Astrocyte (in vitro differentiated cells and primary cell): ENCODE data around the gene RAB11FIP4. TPM values are rescaled to one million over a fixed set of nuclear protein-coding genes. Genes with fewer than 3 reads are reported as not detected.

Experiments
- DNase-seq: peaks from one replicate; pipeline ENCODE4 v3.0.0-alpha.2; 2010; ENCODE audit warnings: low read depth
- FAIRE-seq: peaks from 2 replicates; lab custom pipeline; 2011; peaks lifted over from hg19 to GRCh38; lab: Jason Lieb, UNC
- H2AFZ ChIP-seq: 2 replicates; pipeline ENCODE4 v1.6.0; 2012; ENCODE audit warnings: low read depth, low read length, inconsistent platforms
- H3K27ac ChIP-seq: 2 replicates; pipeline ENCODE4 v1.5.1; 2011; ENCODE audit warnings: low read depth, low read length, inconsistent platforms
- H3K27me3 ChIP-seq: 2 replicates; pipeline ENCODE4 v1.6.0; 2011; ENCODE audit warnings: low read length, inconsistent platforms; ENCODE audit not compliant: insufficient read depth
- H3K36me3 ChIP-seq: 2 replicates; pipeline ENCODE4 v1.5.1; 2011; ENCODE audit warnings: low read length, inconsistent platforms; ENCODE audit not compliant: insufficient read depth
- H3K4me1 ChIP-seq: 2 replicates; pipeline ENCODE4 v1.5.1; 2011; ENCODE audit warnings: low read length, inconsistent platforms; ENCODE audit not compliant: insufficient read depth
- H3K4me2 ChIP-seq: 2 replicates; pipeline ENCODE4 v1.6.0; 2012; ENCODE audit warnings: low read length, inconsistent platforms
- H3K4me3 ChIP-seq: 2 replicates; pipeline ENCODE4 v1.5.1; 2011; ENCODE audit warnings: low read depth, mild to moderate bottlenecking, low read length, inconsistent platforms; ENCODE audit not compliant: insufficient read depth
- H3K79me2 ChIP-seq: 2 replicates; pipeline ENCODE4 v1.6.0; 2012; ENCODE audit warnings: mild to moderate bottlenecking, low read length, inconsistent platforms; ENCODE audit not compliant: insufficient read depth
- H3K9ac ChIP-seq: 2 replicates; pipeline ENCODE4 v1.6.0; 2012; ENCODE audit warnings: mild to moderate bottlenecking, low read length, inconsistent platforms
- H3K9me3 ChIP-seq: 2 replicates; pipeline ENCODE4 v1.5.1; 2012; ENCODE audit warnings: low read depth, mild to moderate bottlenecking, low read length, inconsistent platforms; ENCODE audit not compliant: insufficient read depth
- H4K20me1 ChIP-seq: 2 replicates; pipeline ENCODE4 v1.6.0; 2012; ENCODE audit warnings: low read length, inconsistent platforms; ENCODE audit not compliant: insufficient read depth
- H3K27ac Mint-ChIP-seq: one replicate; pipeline ENCODE4 v1.8.0; 2021; ENCODE audit warnings: mild to moderate bottlenecking, mixed read lengths; ENCODE audit not compliant: unreplicated experiment
- H3K27me3 Mint-ChIP-seq: one replicate; pipeline ENCODE4 v1.8.0; 2021; ENCODE audit warnings: low read depth, mixed read lengths; ENCODE audit not compliant: unreplicated experiment
- H3K36me3 Mint-ChIP-seq: one replicate; pipeline ENCODE4 v1.8.0; 2021; ENCODE audit warnings: low read depth, mixed read lengths; ENCODE audit not compliant: unreplicated experiment
- H3K4me1 Mint-ChIP-seq: one replicate; pipeline ENCODE4 v1.8.0; 2021; ENCODE audit warnings: low read depth, mixed read lengths; ENCODE audit not compliant: unreplicated experiment
- H3K4me3 Mint-ChIP-seq: one replicate; pipeline ENCODE4 v1.8.0; 2021; ENCODE audit warnings: mild to moderate bottlenecking, moderate library complexity, mixed read lengths; ENCODE audit not compliant: unreplicated experiment
- H3K9me3 Mint-ChIP-seq: one replicate; pipeline ENCODE4 v1.8.0; 2021; ENCODE audit warnings: mild to moderate bottlenecking, mixed read lengths; ENCODE audit not compliant: unreplicated experiment
- CTCF ChIP-seq: IDR thresholded peaks from 2 replicates; pipeline ENCODE4 v1.5.1; 2011; ENCODE audit warnings: low read depth, mild to moderate bottlenecking, inconsistent platforms, low read length, moderate library complexity; ENCODE audit not compliant: insufficient read depth
- EZH2 ChIP-seq: IDR thresholded peaks from 2 replicates; pipeline ENCODE4 v1.6.1; 2012; ENCODE audit warnings: mild to moderate bottlenecking, low read length, inconsistent platforms; ENCODE audit not compliant: insufficient read depth
- total RNA-seq: library from RNA; stranded (reverse); gene quantifications from 2 replicates; pipeline ENCODE4 v1.2.1, GENCODE V29; 2021

The RAB11FIP4 gene
- total RNA-seq, 1 donor from 2014 or later = 4.4 TPM

GRCh38 chr17:31462261-31462660 lies 70.8 kb downstream of the RAB11FIP4 start:
- Histone ChIP-seq H2AFZ (no peak overlapping the region), H3K9ac (no peak overlapping the region), H3K79me2 (no peaks in the 10 kb centered on the region), H3K9me3 (no peaks in the 10 kb centered on the region), H4K20me1 (no peaks in the 10 kb centered on the region), H3K4me3 (no peak overlapping the region), H3K4me1 (no peaks in the 10 kb centered on the region), H3K4me2 (no peak overlapping the region), H3K27me3 (peaks cover 3% of the 10 kb centered on the region), H3K27ac (no peak overlapping the region), H3K36me3 (no peaks in the 10 kb centered on the region)
- H3K27me3 Mint-ChIP-seq = peaks cover 44% of the 10 kb centered on the region
- no peak for DNase-seq
- TF ChIP-seq CTCF (no peak), EZH2 (no peak)
- H3K27ac Mint-ChIP-seq = no peak overlapping the region
- no peaks in the 10 kb centered on the region for H3K9me3 Mint-ChIP-seq
- H3K4me3 Mint-ChIP-seq = no peak overlapping the region
- no peak for FAIRE-seq
- no peaks in the 10 kb centered on the region for H3K36me3 Mint-ChIP-seq
- no peaks in the 10 kb centered on the region for H3K4me1 Mint-ChIP-seq

- Mint-ChIP-seq H3K27ac (no peak overlapping the region), H3K4me1 (no peaks in the 10 kb centered on the region)
Measured at GRCh38 chr17:31466096-31466760, 74.8 kb downstream of the RAB11FIP4 start.

More at GRCh38 chr17:31466096-31466760, 74.8 kb downstream of the RAB11FIP4 start:
- no peak for DNase-seq
- FAIRE-seq = no peak
- Histone ChIP-seq H2AFZ (no peak overlapping the region), H3K36me3 (no peaks in the 10 kb centered on the region), H3K27me3 (no peaks in the 10 kb centered on the region), H3K9me3 (no peaks in the 10 kb centered on the region), H3K9ac (no peak overlapping the region), H3K4me2 (no peak overlapping the region), H3K4me1 (no peaks in the 10 kb centered on the region), H3K4me3 (no peak overlapping the region), H3K27ac (no peak overlapping the region), H4K20me1 (no peaks in the 10 kb centered on the region), H3K79me2 (no peaks in the 10 kb centered on the region)
- Mint-ChIP-seq H3K27me3 (peaks cover 37% of the 10 kb centered on the region), H3K9me3 (no peaks in the 10 kb centered on the region), H3K4me3 (no peak overlapping the region), H3K36me3 (no peaks in the 10 kb centered on the region)
- TF ChIP-seq CTCF = no peak
- TF ChIP-seq EZH2 = no peak
